ENCODE data around the gene GHR. TPM values are rescaled to one million over a fixed set of nuclear protein-coding genes. Genes with fewer than 3 reads are reported as not detected.

GHR gene
- total RNA-seq, 1 donor from 2014 or later, result not detected

DNA sequence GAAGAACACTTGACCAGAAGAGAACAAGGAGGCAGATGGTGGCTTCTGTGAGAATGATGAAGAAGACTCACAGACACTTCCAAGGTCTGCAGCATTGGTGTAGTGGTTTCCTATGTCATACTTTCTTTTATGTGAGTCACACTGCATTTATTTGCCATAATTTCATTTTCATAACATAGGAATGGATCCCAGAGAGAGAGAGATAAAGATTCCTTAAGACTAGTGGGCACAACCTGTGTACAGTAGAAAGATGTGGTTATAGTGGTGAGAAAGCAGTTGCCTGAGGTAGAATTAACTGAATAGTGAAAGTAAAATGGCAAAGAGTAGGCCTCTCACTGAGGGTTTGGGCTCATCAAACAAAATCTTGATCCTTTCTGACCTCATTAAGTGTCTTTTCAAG, 325.8 kb downstream of the GHR start:
- Mint-ChIP-seq H3K9me3 (no peaks in the 10 kb centered on the region), H3K27ac (no peak overlapping the region), H3K27me3 (ENCODE audit: insufficient read depth) (peaks cover 13% of the 10 kb centered on the region), H3K36me3 (ENCODE audit: low read depth) (no peaks in the 10 kb centered on the region), H3K4me3 (no peak overlapping the region), H3K4me1 (ENCODE audit: low read depth) (peaks cover 11% of the 10 kb centered on the region)
- intact Hi-C loops (cut with micrococcal nuclease), result no loop called here
- DNase-seq (ENCODE audit: low spot score), result no peak

DNA sequence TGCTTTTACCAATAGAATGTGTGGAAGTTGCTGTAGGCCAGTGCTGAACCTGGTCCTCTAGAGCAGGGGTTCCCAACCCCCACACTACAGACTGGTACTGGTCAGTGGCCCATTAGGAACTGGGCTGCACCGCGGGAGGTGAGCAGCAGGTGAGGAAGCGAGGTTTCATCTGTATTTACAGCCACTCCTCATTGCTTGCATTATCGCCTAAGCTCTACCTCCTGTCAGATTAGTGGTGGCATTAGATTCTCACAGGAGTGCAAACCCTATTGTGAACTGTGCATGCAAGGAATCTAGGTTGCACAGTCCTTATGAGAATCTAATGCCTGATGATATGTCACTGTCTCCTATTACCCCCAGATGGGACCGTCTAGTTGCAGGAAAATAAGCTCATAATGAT, 327.3 kb downstream of the GHR start:
- DNase-seq (ENCODE audit: low spot score), result no peak
- Mint-ChIP-seq H3K36me3 (ENCODE audit: low read depth) (no peaks in the 10 kb centered on the region), H3K4me3 (no peak overlapping the region), H3K27ac (no peak overlapping the region), H3K9me3 (no peaks in the 10 kb centered on the region), H3K4me1 (ENCODE audit: low read depth) (peaks cover 11% of the 10 kb centered on the region), H3K27me3 (ENCODE audit: insufficient read depth) (peaks cover 13% of the 10 kb centered on the region)
- intact Hi-C loops (cut with micrococcal nuclease), result no loop called here

DNA sequence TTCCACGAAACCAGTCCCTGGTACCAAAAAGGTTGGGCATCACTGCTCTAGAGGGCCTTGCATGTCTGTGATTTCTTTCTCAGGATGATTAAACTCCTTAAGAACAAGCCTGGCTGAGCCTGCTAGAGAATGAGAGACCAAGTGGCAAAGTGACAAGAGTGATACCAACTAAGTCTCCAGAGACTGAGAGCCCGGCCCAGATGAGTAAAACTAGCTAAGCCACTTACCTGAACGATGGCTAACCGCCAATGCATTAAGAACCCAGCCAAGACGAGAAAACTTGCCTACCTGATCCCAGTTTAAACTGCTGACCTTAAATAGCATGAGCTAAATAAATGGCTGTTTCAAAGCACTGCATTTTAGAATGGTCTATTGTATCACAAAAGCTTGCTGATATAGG, 327.8 kb downstream of the GHR start:
- intact Hi-C loops (cut with micrococcal nuclease), result no loop called here
- peaks cover 11% of the 10 kb centered on the region for H3K4me1 Mint-ChIP-seq (ENCODE audit: low read depth)
- H3K9me3 Mint-ChIP-seq, result no peaks in the 10 kb centered on the region
- no peaks in the 10 kb centered on the region for H3K36me3 Mint-ChIP-seq (ENCODE audit: low read depth)
- H3K27me3 Mint-ChIP-seq (ENCODE audit: insufficient read depth), result peaks cover 15% of the 10 kb centered on the region
- no peak overlapping the region for H3K4me3 Mint-ChIP-seq
- no peak overlapping the region for H3K27ac Mint-ChIP-seq
- DNase-seq (ENCODE audit: low spot score), result no peak

DNA sequence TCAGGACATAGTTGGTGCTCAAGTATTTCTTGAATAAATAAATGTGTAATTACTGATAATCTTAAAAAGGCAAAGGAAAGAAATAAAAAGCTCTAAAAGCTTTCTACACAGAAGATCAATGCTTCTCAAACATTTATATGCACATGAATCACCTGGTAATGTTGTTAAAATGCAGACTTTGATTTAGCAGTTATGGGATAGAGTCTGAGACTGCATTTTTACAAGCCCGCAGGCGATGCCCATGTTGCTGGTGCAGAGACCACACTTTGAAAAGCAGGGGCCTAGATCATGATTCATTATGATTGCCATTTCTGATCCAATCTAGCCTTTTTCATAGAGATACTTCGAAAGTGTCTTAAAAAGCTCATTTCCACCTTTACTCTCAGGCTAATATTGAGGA, 329.9 kb downstream of the GHR start:
- Mint-ChIP-seq H3K4me1 (ENCODE audit: low read depth) (peaks cover 21% of the 10 kb centered on the region), H3K4me3 (no peak overlapping the region), H3K27me3 (ENCODE audit: insufficient read depth) (peaks cover 17% of the 10 kb centered on the region), H3K27ac (no peak overlapping the region), H3K36me3 (ENCODE audit: low read depth) (no peaks in the 10 kb centered on the region), H3K9me3 (no peaks in the 10 kb centered on the region)
- no peak for DNase-seq (ENCODE audit: low spot score)
- intact Hi-C loops (cut with micrococcal nuclease), result no loop called here

DNA sequence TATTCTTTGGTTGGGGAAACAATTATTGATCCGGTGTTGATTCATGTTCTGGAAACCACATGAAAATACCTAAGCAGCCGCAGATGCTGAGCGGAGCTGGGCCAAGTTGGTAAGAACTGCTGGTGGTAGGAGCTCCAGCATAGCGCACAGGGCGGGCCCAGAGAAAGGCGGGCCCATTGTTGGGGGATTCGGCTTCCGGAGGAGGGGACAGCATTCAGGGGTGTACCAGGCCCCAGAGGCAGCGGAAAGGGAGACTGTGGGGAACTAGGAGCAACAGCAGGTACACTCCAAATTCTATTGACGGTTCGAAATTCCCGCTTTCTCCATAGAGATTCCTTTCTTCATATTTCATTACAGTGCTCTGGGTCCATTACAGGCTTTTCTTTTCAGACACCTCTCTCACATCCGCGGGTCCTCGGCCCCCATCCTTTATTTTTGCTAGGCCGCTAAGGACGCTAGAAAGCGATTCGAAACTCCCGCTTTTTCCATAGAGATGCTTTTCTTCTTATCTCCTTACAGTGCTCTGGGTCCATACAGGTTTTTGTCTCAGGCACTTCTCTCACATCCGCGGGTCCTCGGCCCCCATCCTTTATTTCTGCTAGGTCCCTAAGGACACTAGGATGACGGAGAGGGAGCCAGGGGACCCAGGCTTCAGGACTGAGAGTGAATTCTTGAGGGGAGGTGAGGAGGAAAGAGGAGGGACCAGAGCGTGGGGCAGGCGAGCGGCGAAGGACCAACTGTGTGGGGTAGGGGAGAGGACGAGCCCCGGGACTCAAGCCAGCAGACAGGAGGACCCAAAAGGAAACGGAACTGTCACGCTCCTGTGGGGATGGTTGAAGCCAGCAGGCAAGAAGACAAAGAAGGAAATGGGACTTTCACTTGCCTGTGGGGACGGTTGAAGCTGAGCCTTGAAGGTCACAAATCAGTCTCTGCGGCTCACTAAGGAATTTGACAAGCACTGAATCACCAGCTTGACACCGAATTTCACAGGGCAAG, 333.7 kb downstream of the GHR start, which contains the start of gene CCDC152:
Gene CCDC152, plus strand, starts transcription at position 213 of the 996 bp plus-strand sequence. CDS start 2,304 bp downstream, outside the sequence.
- no peaks in the 10 kb centered on the region for H3K36me3 Mint-ChIP-seq (ENCODE audit: low read depth)

DNA sequence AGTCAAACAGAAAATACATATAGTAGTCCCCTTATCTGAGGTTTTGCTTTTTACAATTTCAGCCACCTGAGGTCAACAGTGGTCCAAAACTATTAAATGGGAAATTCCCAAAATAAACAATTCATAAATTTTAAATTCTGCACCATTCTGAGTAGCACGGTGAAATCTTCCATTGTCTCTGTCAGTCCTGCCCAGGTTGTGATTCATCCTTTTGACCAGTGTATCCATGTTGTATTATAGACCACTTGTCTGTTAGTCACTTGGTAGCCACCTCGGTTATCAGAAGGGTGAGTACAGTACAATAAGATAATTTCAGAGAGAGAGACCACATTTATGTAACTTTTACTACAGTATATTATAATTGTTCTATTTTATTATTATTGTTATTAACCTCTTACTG, 336.2 kb downstream of the GHR start:
- no peaks in the 10 kb centered on the region for H3K9me3 Mint-ChIP-seq
- H3K36me3 Mint-ChIP-seq (ENCODE audit: low read depth), result no peaks in the 10 kb centered on the region
- H3K4me3 Mint-ChIP-seq, result no peak overlapping the region
- H3K27ac Mint-ChIP-seq, result no peak overlapping the region
- intact Hi-C loops (cut with micrococcal nuclease), result no loop called here
- no peak for DNase-seq (ENCODE audit: low spot score)
- peaks cover 8% of the 10 kb centered on the region for H3K27me3 Mint-ChIP-seq (ENCODE audit: insufficient read depth)
- peaks cover 10% of the 10 kb centered on the region for H3K4me1 Mint-ChIP-seq (ENCODE audit: low read depth)

More for the DNA sequence above, 333.7 kb downstream of the GHR start, which contains the start of gene CCDC152:
- peaks cover 10% of the 10 kb centered on the region for H3K4me1 Mint-ChIP-seq (ENCODE audit: low read depth)
- no peaks in the 10 kb centered on the region for H3K9me3 Mint-ChIP-seq
- H3K4me3 Mint-ChIP-seq, result peak within 1 kb of the TSS; percentile 79
- peaks cover 13% of the 10 kb centered on the region for H3K27me3 Mint-ChIP-seq (ENCODE audit: insufficient read depth)
- H3K27ac Mint-ChIP-seq, result no peak within 1 kb of the TSS
- intact Hi-C loops (cut with micrococcal nuclease), result no loop called here
- peak; percentile 36 for DNase-seq (ENCODE audit: low spot score)

DNA sequence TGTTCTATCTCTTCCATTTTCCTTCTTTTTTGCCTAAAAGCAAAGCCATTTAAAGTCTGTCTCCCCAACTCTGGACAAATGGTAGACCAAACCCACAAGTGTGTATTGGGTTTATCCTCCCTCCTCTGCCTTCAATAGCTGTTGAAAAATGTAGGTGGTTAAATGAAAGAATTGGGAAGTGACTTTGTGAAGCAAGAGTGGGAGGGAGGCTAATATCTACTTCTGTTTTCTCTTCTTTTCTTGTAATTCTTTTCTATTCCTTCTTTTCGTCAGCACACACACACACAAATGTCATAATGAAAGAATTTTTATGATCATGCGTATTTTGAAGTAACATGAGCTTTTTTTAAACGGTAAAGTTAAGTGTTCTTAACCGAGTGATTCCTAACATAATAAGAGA, 337.2 kb downstream of the GHR start:
- H3K27ac Mint-ChIP-seq, result no peak overlapping the region
- intact Hi-C loops (cut with micrococcal nuclease), result no loop called here
- no peak overlapping the region for H3K4me3 Mint-ChIP-seq
- peaks cover 10% of the 10 kb centered on the region for H3K4me1 Mint-ChIP-seq (ENCODE audit: low read depth)
- H3K9me3 Mint-ChIP-seq, result no peaks in the 10 kb centered on the region
- H3K27me3 Mint-ChIP-seq (ENCODE audit: insufficient read depth), result peaks cover 10% of the 10 kb centered on the region
- no peak for DNase-seq (ENCODE audit: low spot score)
- H3K36me3 Mint-ChIP-seq (ENCODE audit: low read depth), result no peaks in the 10 kb centered on the region

DNA sequence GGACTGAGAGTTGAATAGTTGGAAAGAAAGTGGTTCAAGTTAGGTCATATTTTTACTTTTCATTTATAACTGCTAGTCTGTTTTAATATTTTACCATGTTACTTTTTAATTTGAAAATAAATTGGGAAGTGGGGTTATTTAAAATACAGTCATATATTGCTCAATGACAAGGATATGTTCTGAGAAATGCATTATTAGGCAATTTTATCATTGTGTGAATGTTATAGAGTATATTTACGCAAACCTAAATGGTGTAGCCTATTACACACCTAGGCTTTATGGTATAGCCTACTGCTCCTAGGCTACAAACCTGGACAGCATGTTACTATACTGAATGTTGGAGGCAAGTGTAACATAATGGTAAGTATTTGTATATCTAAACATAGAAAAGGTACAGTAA, 338.6 kb downstream of the GHR start:
- DNase-seq (ENCODE audit: low spot score), result no peak
- Mint-ChIP-seq H3K9me3 (no peaks in the 10 kb centered on the region), H3K4me3 (no peak overlapping the region), H3K4me1 (ENCODE audit: low read depth) (peaks cover 10% of the 10 kb centered on the region), H3K27ac (no peak overlapping the region), H3K27me3 (ENCODE audit: insufficient read depth) (peaks cover 11% of the 10 kb centered on the region), H3K36me3 (ENCODE audit: low read depth) (no peaks in the 10 kb centered on the region)
- intact Hi-C loops (cut with micrococcal nuclease), result no loop called here

DNA sequence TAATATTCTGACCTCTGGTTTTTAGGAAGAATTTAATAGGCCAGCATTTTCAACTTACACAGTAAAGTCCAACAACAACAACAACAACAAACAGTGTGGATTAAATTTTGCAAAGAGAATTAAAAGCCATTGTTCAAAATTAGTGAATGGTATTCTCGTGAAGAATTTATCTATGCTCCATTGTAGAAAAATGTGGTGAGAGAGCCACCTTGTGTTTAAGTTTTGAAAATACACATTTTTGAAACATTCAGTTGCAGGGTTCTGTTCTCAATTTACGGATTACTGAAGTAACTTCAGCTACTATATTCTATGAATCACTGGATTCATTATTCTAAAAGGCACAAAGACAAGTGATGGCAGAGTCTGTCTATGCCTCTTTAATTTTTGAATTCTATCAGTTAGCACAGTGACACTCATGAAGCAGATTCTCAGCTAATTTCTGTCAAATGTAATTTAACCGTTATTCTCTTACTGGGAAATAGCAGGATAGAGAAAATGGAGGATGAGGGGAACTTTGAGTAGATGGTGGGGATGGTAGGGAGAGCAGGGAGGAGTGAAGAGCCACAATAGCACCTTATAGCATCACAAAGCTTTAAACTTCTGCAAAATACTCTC, 344.4 kb downstream of the GHR start:
- H3K36me3 Mint-ChIP-seq (ENCODE audit: low read depth), result no peaks in the 10 kb centered on the region
- H3K4me3 Mint-ChIP-seq, result no peak overlapping the region
- intact Hi-C loops (cut with micrococcal nuclease), result loop anchor here (1.0 to 5.0 kb wide), 5 partner anchors 120 to 911 kb away; no protein-coding TSS in a partner anchor
- no peak overlapping the region for H3K27ac Mint-ChIP-seq
- H3K9me3 Mint-ChIP-seq, result no peaks in the 10 kb centered on the region
- peaks cover 10% of the 10 kb centered on the region for H3K27me3 Mint-ChIP-seq (ENCODE audit: insufficient read depth)
- no peak for DNase-seq (ENCODE audit: low spot score)
- H3K4me1 Mint-ChIP-seq (ENCODE audit: low read depth), result no peaks in the 10 kb centered on the region

DNA sequence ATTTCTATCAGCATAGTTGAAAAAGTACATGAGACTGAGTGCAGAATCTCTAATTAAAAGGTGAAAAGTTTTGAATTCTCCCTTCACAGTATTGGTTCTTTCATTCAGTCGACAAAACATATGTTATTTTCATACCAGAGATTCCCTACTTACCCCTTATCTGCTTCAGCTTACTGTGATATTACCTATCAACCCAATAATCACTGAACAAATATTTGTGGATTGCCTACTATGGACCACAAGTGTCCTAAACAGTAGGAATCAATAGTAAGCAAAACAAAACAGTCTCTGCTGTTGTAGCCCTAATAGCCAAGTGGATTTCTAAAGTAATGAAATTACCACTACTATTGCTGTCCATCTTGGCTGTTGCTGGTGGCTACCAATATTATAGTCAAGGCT, 344.9 kb downstream of the GHR start:
- Mint-ChIP-seq H3K36me3 (ENCODE audit: low read depth) (no peaks in the 10 kb centered on the region), H3K27ac (no peak overlapping the region), H3K4me3 (no peak overlapping the region), H3K9me3 (no peaks in the 10 kb centered on the region), H3K4me1 (ENCODE audit: low read depth) (no peaks in the 10 kb centered on the region), H3K27me3 (ENCODE audit: insufficient read depth) (peaks cover 10% of the 10 kb centered on the region)
- intact Hi-C loops (cut with micrococcal nuclease), result loop anchor here (5.0 kb wide), 3 partner anchors 119 to 711 kb away; no protein-coding TSS in a partner anchor
- DNase-seq (ENCODE audit: low spot score), result no peak

DNA sequence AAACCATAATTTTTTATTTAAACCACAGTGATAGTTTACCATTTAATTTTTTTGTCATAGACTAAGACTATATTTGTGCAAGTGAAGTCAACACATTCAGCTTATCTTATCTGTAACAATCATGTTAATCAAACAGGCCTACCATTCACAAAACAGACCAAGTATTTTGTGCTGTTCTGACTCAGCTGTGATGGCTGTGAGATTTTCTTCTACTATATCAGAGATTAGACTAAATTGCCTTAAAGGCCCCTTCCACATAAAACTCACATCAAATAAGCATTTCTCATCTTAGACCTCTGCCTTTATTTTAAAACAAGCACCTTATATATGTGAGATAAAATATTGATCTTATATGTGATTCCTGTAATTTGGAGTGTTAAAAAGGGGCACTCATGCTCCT, 346.8 kb downstream of the GHR start:
- no peaks in the 10 kb centered on the region for H3K9me3 Mint-ChIP-seq
- H3K4me3 Mint-ChIP-seq, result no peak overlapping the region
- peaks cover 10% of the 10 kb centered on the region for H3K27me3 Mint-ChIP-seq (ENCODE audit: insufficient read depth)
- H3K27ac Mint-ChIP-seq, result no peak overlapping the region
- no peaks in the 10 kb centered on the region for H3K36me3 Mint-ChIP-seq (ENCODE audit: low read depth)
- intact Hi-C loops (cut with micrococcal nuclease), result no loop called here
- H3K4me1 Mint-ChIP-seq (ENCODE audit: low read depth), result no peaks in the 10 kb centered on the region
- no peak for DNase-seq (ENCODE audit: low spot score)
